Uterus (tissue), 2 donors: ENCODE results near the gene FBRSL1.

Experiments used
- CTCF ChIP-seq, 4 experiments: fragments of 200-600 bp in 2 of 4; fragments of 450-650 bp in 2 of 4; sonication (generic) in 2 of 4; IDR thresholded peaks; one replicate each; pipeline ENCODE4 v1.5.1; 2016 to 2019; ENCODE audit warnings: antibody characterized with exemption in 4 of 4, mild to moderate bottlenecking in 2 of 4, moderate library complexity in 1 of 4
- POLR2A ChIP-seq, 2 donors: fragments of 450-650 bp; IDR thresholded peaks; one replicate each; pipeline ENCODE4 v1.6.1; 2016; ENCODE audit warnings: antibody characterized with exemption in 2 of 2, mild to moderate bottlenecking in 1 of 2, moderate library complexity in 1 of 2

GRCh38 chr12:132534076-132534475, 44.1 kb downstream of the FBRSL1 start:
- TF ChIP-seq CTCF (IDR thresholded peaks at IDR 0.05) = no peak
- TF ChIP-seq POLR2A (IDR thresholded peaks at IDR 0.05) = no peak
